Measurements from ENCODE around the gene KPNA3.
"Not testable (repeated sequence)": the region's sequence is repeated elsewhere in the genome, so short reads cannot be mapped to it uniquely, and the experiment has no call there.

The KPNA3 gene

GRCh38 chr13:49803047-49803446 is 10.6 kb upstream of the KPNA3 start:
- not testable (repeated sequence) for DNase-seq

- no peak for DNase-seq
Measured at GRCh38 chr13:49802426-49802825, 9.9 kb upstream of the KPNA3 start.

GRCh38 chr13:49791711-49792549 is 552 bp downstream of the KPNA3 start:
- DNase-seq, result no peak

GRCh38 chr13:49791315-49791710 is 1.2 kb downstream of the KPNA3 start:
- DNase-seq, result no peak

GRCh38 chr13:49789968-49790367 is 2.5 kb downstream of the KPNA3 start:
- no peak for DNase-seq

- DNase-seq, result no peak
Measured at GRCh38 chr13:49786401-49787008, 6.0 kb downstream of the KPNA3 start.

GRCh38 chr13:49784886-49785570 is 7.5 kb downstream of the KPNA3 start:
- DNase-seq, result no peak

GRCh38 chr13:49783865-49784264 is 8.6 kb downstream of the KPNA3 start:
- DNase-seq, result no peak

- no peak for DNase-seq
Measured at GRCh38 chr13:49782784-49783183, 9.7 kb downstream of the KPNA3 start.

GRCh38 chr13:49781806-49782205 is 10.7 kb downstream of the KPNA3 start:
- no peak for DNase-seq

GRCh38 chr13:49779721-49780120 is 12.8 kb downstream of the KPNA3 start:
- no peak for DNase-seq

GRCh38 chr13:49777746-49778614 is 14.5 kb downstream of the KPNA3 start:
- DNase-seq, result no peak

GRCh38 chr13:49776871-49777270 is 15.6 kb downstream of the KPNA3 start:
- DNase-seq, result no peak

GRCh38 chr13:49774376-49775005 is 18.0 kb downstream of the KPNA3 start:
- DNase-seq, result no peak

GRCh38 chr13:49772828-49773227 is 19.7 kb downstream of the KPNA3 start:
- DNase-seq, result no peak

GRCh38 chr13:49761811-49762210 is 30.7 kb downstream of the KPNA3 start:
- DNase-seq, result not testable (repeated sequence)

- no peak for DNase-seq
Measured at GRCh38 chr13:49760558-49760957, 31.9 kb downstream of the KPNA3 start.

GRCh38 chr13:49759503-49759902 is 33.0 kb downstream of the KPNA3 start:
- DNase-seq, result no peak

GRCh38 chr13:49756263-49756662 is 36.2 kb downstream of the KPNA3 start:
- no peak for DNase-seq

- DNase-seq, result no peak
Measured at GRCh38 chr13:49754146-49754545, 38.3 kb downstream of the KPNA3 start.

GRCh38 chr13:49749848-49750247 is 42.6 kb downstream of the KPNA3 start:
- DNase-seq, result no peak

- no peak for DNase-seq
Measured at GRCh38 chr13:49746111-49746510, 46.4 kb downstream of the KPNA3 start.
